ENCODE measurements around the gene ITGB1BP1.

ITGB1BP1 gene

DNA sequence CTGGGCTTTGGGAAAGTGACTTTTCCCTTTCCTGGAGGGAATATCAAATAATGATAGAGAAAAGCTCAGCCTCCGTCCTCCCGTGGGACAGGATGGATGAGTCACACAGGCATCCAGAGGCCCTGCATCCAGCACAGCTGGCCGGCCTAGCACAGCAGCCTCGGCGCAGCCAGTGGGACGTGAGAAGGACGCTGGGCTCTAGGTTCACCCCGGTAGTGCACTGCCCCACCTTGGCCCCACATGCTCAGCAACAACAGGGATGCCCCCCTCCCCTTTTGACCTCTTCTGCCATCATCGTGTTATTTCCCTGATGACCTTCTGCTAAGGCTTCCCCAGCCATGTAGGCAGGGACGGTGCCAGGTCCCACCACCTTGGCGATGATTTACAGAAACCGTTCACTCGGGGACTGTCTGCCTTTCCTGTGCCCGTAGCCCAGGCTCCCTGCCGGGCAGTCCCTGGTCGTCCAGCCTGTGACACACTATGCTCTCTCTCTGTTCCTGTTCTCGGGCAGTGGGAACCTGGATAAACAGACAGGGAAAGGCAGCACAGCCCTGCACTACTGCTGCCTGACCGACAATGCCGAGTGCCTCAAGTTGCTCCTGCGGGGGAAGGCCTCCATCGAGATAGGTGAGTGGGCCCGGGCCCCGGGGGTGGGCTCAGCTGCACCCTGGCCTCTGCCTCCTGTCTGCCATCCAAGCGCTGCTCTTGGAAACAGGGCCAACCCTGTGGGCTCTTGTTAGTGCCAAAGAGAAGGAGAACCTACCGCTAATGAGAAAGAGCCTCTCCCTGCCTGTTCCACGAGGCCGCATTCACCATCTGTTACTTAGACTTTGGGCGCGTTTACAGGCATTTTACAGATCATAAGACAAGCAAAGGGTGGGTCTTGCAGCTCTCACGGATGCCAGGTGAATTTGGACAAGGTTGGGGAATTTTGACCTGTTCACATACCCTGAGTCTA lies 44.6 kb downstream of the ITGB1BP1 start:
- no peak for DNase-seq (ENCODE audit: low read depth, low spot score)

DNA sequence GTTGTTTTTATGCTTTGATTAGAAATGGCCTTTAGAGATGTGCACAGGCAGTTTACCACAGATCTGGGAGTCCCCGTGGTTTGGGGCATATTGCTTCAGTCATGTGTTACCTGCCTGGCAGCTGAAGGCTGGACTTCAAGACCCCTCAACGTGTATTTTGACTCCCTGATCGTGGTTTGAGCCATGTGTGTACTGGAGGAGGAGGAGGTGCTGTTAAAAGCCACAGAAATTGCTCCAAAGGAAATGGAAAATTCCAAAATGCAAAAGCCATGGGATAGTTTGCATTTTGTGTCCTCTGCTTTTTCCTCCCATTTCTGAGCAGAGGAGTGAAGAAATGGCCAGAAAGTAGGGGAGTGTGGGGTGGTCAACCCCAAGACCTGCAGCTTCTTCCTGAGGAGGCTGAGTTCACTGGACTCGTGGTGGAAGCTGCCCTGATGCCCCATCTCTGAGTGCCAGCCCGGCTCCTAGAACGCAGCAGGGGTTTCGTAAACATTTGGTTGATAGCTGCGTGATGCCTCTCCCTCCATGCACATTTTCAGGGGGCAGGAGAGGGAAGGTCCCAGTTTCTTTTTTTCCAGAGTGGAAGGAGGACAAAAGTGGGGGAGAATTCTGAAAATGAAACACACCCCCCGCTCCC lies 45.7 kb downstream of the ITGB1BP1 start:
- no peak for DNase-seq (ENCODE audit: low read depth, low spot score)

DNA sequence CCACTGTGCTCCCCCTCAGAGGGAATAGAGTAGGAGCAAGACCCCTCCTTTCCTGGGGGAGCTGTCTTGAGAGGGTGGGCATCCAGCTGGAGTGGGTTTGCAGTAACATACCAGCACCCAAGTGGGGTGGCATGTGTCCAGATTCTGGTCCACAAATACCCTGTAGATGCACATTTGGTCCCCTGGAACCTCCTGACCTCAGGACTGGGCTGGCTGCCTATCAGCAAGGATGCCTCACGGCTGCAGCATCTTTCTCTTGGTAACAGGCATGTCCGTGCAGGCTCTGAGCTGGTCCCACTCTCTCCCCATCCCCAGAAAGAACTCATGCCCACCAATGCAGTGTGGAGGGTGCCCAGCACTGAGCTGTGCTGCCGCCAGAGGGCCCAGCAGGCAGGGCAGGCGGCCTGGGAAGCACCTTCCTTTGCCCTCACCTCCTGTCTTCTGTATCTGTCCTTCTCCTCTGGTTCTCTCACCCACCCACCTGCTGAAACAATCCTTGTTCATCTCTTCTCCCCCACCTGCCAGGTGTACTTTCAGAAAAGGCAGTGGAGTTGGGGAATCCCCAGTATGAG lies 47.4 kb downstream of the ITGB1BP1 start:
- DNase-seq (ENCODE audit: low read depth, low spot score), result no peak

DNA sequence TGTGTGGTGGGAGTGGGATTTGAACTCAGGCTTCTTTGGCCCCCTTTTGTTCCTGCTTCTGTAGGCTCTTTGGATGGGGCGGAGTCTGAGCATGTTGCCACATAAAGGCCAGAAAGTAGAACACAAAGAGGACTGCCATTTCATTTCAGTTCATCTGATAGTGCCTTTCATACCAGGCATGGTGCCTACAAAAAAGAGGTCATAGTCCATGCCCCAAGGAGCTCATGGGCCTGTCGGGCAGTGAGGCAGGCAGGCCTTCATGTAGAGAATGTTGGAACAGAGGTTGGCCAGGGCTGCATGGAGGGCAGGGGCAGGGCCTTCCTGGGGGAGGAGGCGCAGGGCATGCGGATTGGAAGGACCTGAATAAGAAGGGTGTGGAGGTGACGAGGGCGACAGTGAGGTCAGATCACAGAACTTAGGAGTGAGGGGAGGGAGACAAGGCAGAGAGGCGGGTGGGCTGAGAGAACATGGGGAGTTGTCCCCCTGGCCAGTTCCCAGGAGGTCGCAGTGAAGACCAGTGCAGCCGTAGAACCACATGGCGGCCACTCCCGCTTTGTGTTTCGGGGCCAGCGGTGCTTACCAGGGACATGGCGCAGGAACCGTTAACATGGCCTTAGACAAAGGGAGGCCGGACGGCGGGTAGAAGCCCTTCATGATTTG lies 49.1 kb downstream of the ITGB1BP1 start:
- DNase-seq (ENCODE audit: low read depth, low spot score), result no peak

GRCh38 chr2:9373476-9373875 lies 49.9 kb downstream of the ITGB1BP1 start:
- no peak for DNase-seq (ENCODE audit: low read depth, low spot score)

- no peak for DNase-seq (ENCODE audit: low read depth, low spot score)
Measured at GRCh38 chr2:9373047-9373446, 50.3 kb downstream of the ITGB1BP1 start.

DNA sequence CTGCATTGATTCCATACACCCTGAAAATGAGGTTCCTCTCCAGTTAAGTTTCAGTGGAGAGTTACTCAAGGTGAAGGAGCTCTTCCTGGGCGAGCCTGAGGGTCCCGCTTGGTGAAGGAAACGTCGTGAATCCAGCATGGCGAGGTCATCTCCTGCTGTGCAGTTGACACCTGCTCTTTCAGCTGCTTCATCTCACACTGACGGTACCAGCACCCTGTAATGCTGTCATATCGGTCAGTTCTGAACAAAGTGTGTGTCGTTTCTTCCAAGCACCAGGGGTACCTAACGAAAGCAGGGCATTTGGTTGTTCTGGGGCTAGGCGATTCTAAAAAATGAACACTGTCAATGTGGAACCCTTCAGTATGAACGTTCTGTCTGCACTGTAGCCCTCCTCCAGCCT lies 52.6 kb downstream of the ITGB1BP1 start:
- no peak for DNase-seq (ENCODE audit: low read depth, low spot score)

DNA sequence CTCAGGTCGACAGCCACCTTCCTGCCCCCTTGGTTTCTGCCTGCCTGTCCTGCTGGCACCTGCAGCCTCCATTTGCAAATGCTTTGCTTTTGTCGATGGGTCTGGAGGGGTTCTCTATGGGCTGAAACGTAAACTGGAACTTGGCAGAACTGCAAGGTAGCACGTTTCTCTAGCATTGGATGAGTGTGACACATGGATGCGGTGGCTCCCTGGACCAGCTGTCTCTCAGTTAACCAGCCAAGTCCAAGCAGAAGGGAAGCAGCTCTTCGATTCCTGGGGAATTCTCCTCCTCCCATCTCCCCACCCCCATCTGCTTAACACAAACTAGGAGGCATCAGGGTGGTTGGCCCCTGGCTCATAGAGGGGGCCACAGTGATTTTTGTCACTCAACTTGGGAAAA lies 57.3 kb downstream of the ITGB1BP1 start:
- no peak for DNase-seq (ENCODE audit: low read depth, low spot score)

GRCh38 chr2:9365498-9366019 lies 57.8 kb downstream of the ITGB1BP1 start:
- DNase-seq (ENCODE audit: low read depth, low spot score), result no peak

DNA sequence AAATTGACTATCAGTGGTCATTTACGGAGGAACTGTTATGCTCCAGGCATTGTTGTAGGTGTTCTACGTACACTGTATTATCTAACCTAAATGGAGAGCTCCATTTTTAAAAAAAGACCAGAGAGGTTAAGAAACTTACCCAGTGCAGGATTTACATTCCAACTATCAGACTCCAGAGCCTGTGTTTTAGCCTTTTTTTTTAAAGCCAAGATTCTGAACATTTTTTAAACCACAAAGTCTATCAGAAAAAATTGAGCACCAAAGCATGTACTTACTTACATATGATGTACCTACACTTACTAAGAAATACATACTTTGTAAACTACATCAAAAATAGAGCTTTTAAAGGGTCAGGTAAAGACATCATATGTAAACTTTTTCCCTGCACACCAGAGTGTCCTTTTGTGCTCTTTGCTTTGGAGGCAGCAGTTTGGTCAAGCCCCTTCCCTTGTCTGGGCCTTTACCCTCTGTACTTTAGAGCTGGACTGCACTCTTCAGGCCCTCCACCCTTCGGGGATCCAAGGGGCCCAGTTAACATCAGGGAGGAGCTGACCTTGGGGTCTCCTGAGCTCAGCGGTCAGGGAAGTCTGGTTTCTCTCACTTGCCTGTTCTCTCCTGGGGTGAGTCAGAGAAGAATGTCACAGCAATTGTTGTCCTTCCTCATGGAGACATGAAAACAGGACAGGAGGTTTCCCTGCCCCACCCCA lies 58.4 kb downstream of the ITGB1BP1 start:
- DNase-seq (ENCODE audit: low read depth, low spot score), result no peak

GRCh38 chr2:9364373-9364772 lies 59.0 kb downstream of the ITGB1BP1 start:
- no peak for DNase-seq (ENCODE audit: low read depth, low spot score)

DNA sequence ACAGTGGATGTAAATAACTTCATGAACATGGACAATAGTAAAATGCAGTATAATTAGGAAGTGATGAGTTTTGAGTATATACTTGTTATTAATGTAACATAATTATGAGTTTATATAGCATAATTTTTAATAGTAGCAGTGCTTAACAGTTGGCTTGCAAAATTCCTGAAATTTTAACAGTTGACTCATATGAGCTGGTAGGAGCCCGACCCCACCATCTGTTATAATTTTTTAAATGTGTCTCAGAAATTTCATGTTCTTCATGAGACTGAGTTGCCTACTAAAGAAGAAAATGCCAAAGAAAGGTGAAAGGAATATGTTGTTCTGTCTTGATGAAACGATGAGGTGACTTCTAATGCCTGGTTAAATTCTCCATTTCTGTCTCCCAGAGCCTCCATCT lies 62.6 kb downstream of the ITGB1BP1 start:
- no peak for DNase-seq (ENCODE audit: low read depth, low spot score)

GRCh38 chr2:9360110-9360509 lies 63.2 kb downstream of the ITGB1BP1 start:
- DNase-seq (ENCODE audit: low read depth, low spot score), result no peak

DNA sequence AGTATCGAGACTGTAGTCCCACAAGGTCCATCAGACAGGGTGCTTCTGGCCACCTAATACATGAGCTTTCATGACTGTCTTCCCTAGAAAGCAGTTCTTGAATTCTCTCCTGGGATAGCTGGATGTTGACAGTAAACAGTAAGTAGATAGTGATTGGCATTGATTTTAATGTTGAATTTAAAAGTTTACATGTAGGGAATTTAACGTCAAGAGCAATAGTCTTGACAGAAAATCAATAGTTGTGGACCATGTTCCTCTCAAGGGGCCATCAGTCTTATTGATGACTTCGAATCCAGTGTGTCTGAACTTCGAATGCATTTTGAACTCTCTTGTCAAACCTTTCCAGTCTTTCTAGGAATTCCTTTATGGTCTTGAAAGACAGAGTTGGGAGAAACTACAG lies 63.9 kb downstream of the ITGB1BP1 start:
- no peak for DNase-seq (ENCODE audit: low read depth, low spot score)

- no peak for DNase-seq (ENCODE audit: low read depth, low spot score)
Measured at GRCh38 chr2:9358846-9359245, 64.5 kb downstream of the ITGB1BP1 start.

DNA sequence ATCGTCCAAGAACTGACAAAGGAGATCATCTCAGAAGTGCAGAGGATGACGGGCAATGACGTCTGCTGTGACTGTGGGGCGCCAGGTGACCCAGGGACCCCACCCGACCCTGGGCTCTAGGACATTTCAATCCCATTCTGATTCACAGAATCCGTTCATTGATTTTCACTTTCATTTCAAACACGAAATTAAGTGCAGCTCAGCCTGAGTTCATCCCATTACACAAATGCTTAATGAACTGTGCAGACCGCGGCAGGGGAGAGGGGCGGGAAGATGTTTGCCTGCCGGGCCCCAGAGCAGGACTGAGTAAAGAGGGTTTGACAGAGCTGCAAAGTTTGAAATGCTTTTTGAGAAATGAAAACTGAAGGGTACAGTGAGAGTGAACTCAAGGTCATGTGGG lies 67.1 kb downstream of the ITGB1BP1 start:
- no peak for DNase-seq (ENCODE audit: low read depth, low spot score)

DNA sequence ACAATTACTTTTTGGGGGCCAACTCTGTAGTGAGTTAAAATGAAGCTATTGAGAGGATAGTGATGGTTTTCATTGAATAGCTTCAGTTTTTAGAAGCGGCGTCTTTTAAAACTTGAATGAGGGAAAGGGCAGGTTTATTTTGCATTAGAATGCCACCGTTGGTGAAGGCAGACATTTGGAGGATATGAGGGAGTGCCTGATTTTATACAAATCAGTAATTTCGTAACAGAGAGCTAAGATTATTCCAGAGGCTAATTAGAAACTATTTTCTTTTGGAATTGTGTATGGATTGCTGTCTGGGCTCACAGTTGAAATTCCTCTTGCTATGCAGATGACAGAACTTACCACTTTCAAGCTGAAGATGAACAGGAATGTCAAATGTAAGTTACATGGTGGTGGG lies 67.6 kb downstream of the ITGB1BP1 start:
- no peak for DNase-seq (ENCODE audit: low read depth, low spot score)

- DNase-seq (ENCODE audit: low read depth, low spot score), result no peak
Measured at GRCh38 chr2:9355270-9355669, 68.1 kb downstream of the ITGB1BP1 start.

DNA sequence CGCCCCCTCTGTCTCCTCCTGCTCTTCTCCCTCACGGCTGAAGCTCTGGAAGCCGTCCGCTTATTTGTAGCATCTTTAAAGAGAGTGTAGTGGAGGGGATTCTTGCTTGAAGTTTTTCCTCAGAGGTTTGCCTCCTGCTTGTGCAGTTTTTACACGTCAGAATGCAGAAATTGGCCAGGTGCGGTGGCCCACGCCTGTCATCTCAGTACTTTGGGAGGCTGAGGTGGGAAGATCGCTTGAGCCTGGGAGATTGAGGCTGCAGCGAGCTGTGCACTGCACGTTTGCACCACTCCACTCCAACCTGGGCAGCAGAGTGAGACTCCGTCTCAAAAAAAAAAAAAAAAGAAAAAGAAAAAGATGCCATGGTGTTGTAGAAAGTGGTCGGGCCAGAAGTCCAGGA lies 69.0 kb downstream of the ITGB1BP1 start:
- DNase-seq (ENCODE audit: low read depth, low spot score), result no peak

Measured in iPS DF 19.7 (cell line).